ENCODE results near the gene RELL2.

The RELL2 gene

GRCh38 chr5:141618804-141619554 is 17.8 kb upstream of the RELL2 start, which contains the start of gene DIAPH1:
Gene DIAPH1 (minus strand): TSS chr5:141619000. CDS start chr5:141618914, 86 bp downstream.
- peak within 1 kb of the TSS; percentile 76 to 84 for H3K9ac ChIP-seq (ENCODE audit: low read depth in 1 of 2, low read length in 2 of 2)
- H3K27me3 ChIP-seq (ENCODE audit: control insufficient read depth in 1 of 2, insufficient read depth in 2 of 2, low read length in 2 of 2) = no peaks in the 10 kb centered on the region
- peak within 1 kb of the TSS; percentile 87 for H3K27ac ChIP-seq (ENCODE audit: low read depth, low read length)
- H3K4me1 ChIP-seq (ENCODE audit: control insufficient read depth in 1 of 2, insufficient read depth in 2 of 2, low read length in 2 of 2) = peaks cover 27 to 32% of the 10 kb centered on the region in 2 donors
- H3K36me3 ChIP-seq (ENCODE audit: control insufficient read depth in 1 of 2, insufficient read depth in 2 of 2, low read length in 2 of 2) = peaks cover 5 to 38% of the 10 kb centered on the region in 2 donors
- H3K4me3 ChIP-seq (ENCODE audit: low read depth in 1 of 2, low read length in 2 of 2) = peak within 1 kb of the TSS; percentile 77 to 78
- H3K9me3 ChIP-seq (ENCODE audit: control insufficient read depth in 1 of 2, low read length in 2 of 2) = no peaks in the 10 kb centered on the region

GRCh38 chr5:141623186-141623585 is 13.6 kb upstream of the RELL2 start:
- Histone ChIP-seq H3K36me3 (ENCODE audit: control insufficient read depth in 1 of 2, insufficient read depth in 2 of 2, low read length in 2 of 2) (peaks cover 24 to 69% of the 10 kb centered on the region in 2 donors), H3K4me1 (ENCODE audit: control insufficient read depth in 1 of 2, insufficient read depth in 2 of 2, low read length in 2 of 2) (peaks cover 10% of the 10 kb centered on the region in 2 donors), H3K27me3 (ENCODE audit: control insufficient read depth in 1 of 2, insufficient read depth in 2 of 2, low read length in 2 of 2) (no peaks in the 10 kb centered on the region), H3K4me3 (ENCODE audit: low read depth in 1 of 2, low read length in 2 of 2) (no peak overlapping the region), H3K9ac (ENCODE audit: low read depth in 1 of 2, low read length in 2 of 2) (no peak overlapping the region), H3K9me3 (ENCODE audit: control insufficient read depth in 1 of 2, low read length in 2 of 2) (no peaks in the 10 kb centered on the region), H3K27ac (ENCODE audit: low read depth, low read length) (no peak overlapping the region)

- Histone ChIP-seq H3K27me3 (ENCODE audit: control insufficient read depth in 1 of 2, insufficient read depth in 2 of 2, low read length in 2 of 2) (no peaks in the 10 kb centered on the region), H3K4me1 (ENCODE audit: control insufficient read depth in 1 of 2, insufficient read depth in 2 of 2, low read length in 2 of 2) (peaks cover 10% of the 10 kb centered on the region in 2 donors), H3K9me3 (ENCODE audit: control insufficient read depth in 1 of 2, low read length in 2 of 2) (no peaks in the 10 kb centered on the region), H3K27ac (ENCODE audit: low read depth, low read length) (no peak overlapping the region), H3K4me3 (ENCODE audit: low read depth in 1 of 2, low read length in 2 of 2) (no peak overlapping the region), H3K9ac (ENCODE audit: low read depth in 1 of 2, low read length in 2 of 2) (no peak overlapping the region), H3K36me3 (ENCODE audit: control insufficient read depth in 1 of 2, insufficient read depth in 2 of 2, low read length in 2 of 2) (peaks cover 28 to 73% of the 10 kb centered on the region in 2 donors)
Observed at GRCh38 chr5:141623611-141624010, 13.2 kb upstream of the RELL2 start.

GRCh38 chr5:141628175-141628788 is 8.5 kb upstream of the RELL2 start:
- no peak overlapping the region for H3K4me3 ChIP-seq (ENCODE audit: low read depth in 1 of 2, low read length in 2 of 2)
- H3K9me3 ChIP-seq (ENCODE audit: control insufficient read depth in 1 of 2, low read length in 2 of 2) = no peaks in the 10 kb centered on the region
- no peak overlapping the region for H3K27ac ChIP-seq (ENCODE audit: low read depth, low read length)
- H3K27me3 ChIP-seq (ENCODE audit: control insufficient read depth in 1 of 2, insufficient read depth in 2 of 2, low read length in 2 of 2) = no peaks in the 10 kb centered on the region
- H3K9ac ChIP-seq (ENCODE audit: low read depth in 1 of 2, low read length in 2 of 2) = no peak overlapping the region
- no peaks in the 10 kb centered on the region for H3K4me1 ChIP-seq (ENCODE audit: control insufficient read depth in 1 of 2, insufficient read depth in 2 of 2, low read length in 2 of 2)
- peaks cover 34 to 67% of the 10 kb centered on the region in 2 donors for H3K36me3 ChIP-seq (ENCODE audit: control insufficient read depth in 1 of 2, insufficient read depth in 2 of 2, low read length in 2 of 2)

GRCh38 chr5:141630570-141631140 is 6.1 kb upstream of the RELL2 start:
- Histone ChIP-seq H3K4me3 (ENCODE audit: low read depth in 1 of 2, low read length in 2 of 2) (no peak overlapping the region), H3K36me3 (ENCODE audit: control insufficient read depth in 1 of 2, insufficient read depth in 2 of 2, low read length in 2 of 2) (peaks cover 24 to 45% of the 10 kb centered on the region in 2 donors), H3K9ac (ENCODE audit: low read depth in 1 of 2, low read length in 2 of 2) (no peak overlapping the region), H3K9me3 (ENCODE audit: control insufficient read depth in 1 of 2, low read length in 2 of 2) (no peaks in the 10 kb centered on the region), H3K4me1 (ENCODE audit: control insufficient read depth in 1 of 2, insufficient read depth in 2 of 2, low read length in 2 of 2) (peaks cover 11 to 12% of the 10 kb centered on the region in 2 donors), H3K27ac (ENCODE audit: low read depth, low read length) (no peak overlapping the region), H3K27me3 (ENCODE audit: control insufficient read depth in 1 of 2, insufficient read depth in 2 of 2, low read length in 2 of 2) (no peaks in the 10 kb centered on the region)

GRCh38 chr5:141632650-141633049 is 4.1 kb upstream of the RELL2 start:
- H3K9me3 ChIP-seq (ENCODE audit: control insufficient read depth in 1 of 2, low read length in 2 of 2) = no peaks in the 10 kb centered on the region
- peaks cover 21 to 31% of the 10 kb centered on the region in 2 donors for H3K36me3 ChIP-seq (ENCODE audit: control insufficient read depth in 1 of 2, insufficient read depth in 2 of 2, low read length in 2 of 2)
- peaks cover 16 to 26% of the 10 kb centered on the region in 2 donors for H3K4me1 ChIP-seq (ENCODE audit: control insufficient read depth in 1 of 2, insufficient read depth in 2 of 2, low read length in 2 of 2)
- no peak overlapping the region for H3K27ac ChIP-seq (ENCODE audit: low read depth, low read length)
- no peak overlapping the region for H3K4me3 ChIP-seq (ENCODE audit: low read depth in 1 of 2, low read length in 2 of 2)
- no peaks in the 10 kb centered on the region for H3K27me3 ChIP-seq (ENCODE audit: control insufficient read depth in 1 of 2, insufficient read depth in 2 of 2, low read length in 2 of 2)
- H3K9ac ChIP-seq (ENCODE audit: low read depth in 1 of 2, low read length in 2 of 2) = no peak overlapping the region

GRCh38 chr5:141633871-141634561 is 2.8 kb upstream of the RELL2 start:
- H3K9ac ChIP-seq (ENCODE audit: low read depth in 1 of 2, low read length in 2 of 2) = no peak overlapping the region
- no peaks in the 10 kb centered on the region for H3K27me3 ChIP-seq (ENCODE audit: control insufficient read depth in 1 of 2, insufficient read depth in 2 of 2, low read length in 2 of 2)
- H3K36me3 ChIP-seq (ENCODE audit: control insufficient read depth in 1 of 2, insufficient read depth in 2 of 2, low read length in 2 of 2) = peaks cover 7 to 17% of the 10 kb centered on the region in 2 donors
- H3K4me1 ChIP-seq (ENCODE audit: control insufficient read depth in 1 of 2, insufficient read depth in 2 of 2, low read length in 2 of 2) = peaks cover 16 to 34% of the 10 kb centered on the region in 2 donors
- no peaks in the 10 kb centered on the region for H3K9me3 ChIP-seq (ENCODE audit: control insufficient read depth in 1 of 2, low read length in 2 of 2)
- H3K27ac ChIP-seq (ENCODE audit: low read depth, low read length) = no peak overlapping the region
- H3K4me3 ChIP-seq (ENCODE audit: low read depth in 1 of 2, low read length in 2 of 2) = no peak overlapping the region

GRCh38 chr5:141634720-141635119 is 2.1 kb upstream of the RELL2 start:
- no peak overlapping the region for H3K9ac ChIP-seq (ENCODE audit: low read depth in 1 of 2, low read length in 2 of 2)
- no peaks in the 10 kb centered on the region for H3K27me3 ChIP-seq (ENCODE audit: control insufficient read depth in 1 of 2, insufficient read depth in 2 of 2, low read length in 2 of 2)

GRCh38 chr5:141635646-141636045 is 1.2 kb upstream of the RELL2 start:
- no peaks in the 10 kb centered on the region for H3K27me3 ChIP-seq (ENCODE audit: control insufficient read depth in 1 of 2, insufficient read depth in 2 of 2, low read length in 2 of 2)
- peak overlapping the region; percentile 85 to 91 for H3K9ac ChIP-seq (ENCODE audit: low read depth in 1 of 2, low read length in 2 of 2)
- H3K9me3 ChIP-seq (ENCODE audit: control insufficient read depth in 1 of 2, low read length in 2 of 2) = no peaks in the 10 kb centered on the region
- peak overlapping the region; percentile 91 to 98 for H3K4me3 ChIP-seq (ENCODE audit: low read depth in 1 of 2, low read length in 2 of 2)
- H3K27ac ChIP-seq (ENCODE audit: low read depth, low read length) = no peak overlapping the region
- peaks cover 16 to 34% of the 10 kb centered on the region in 2 donors for H3K4me1 ChIP-seq (ENCODE audit: control insufficient read depth in 1 of 2, insufficient read depth in 2 of 2, low read length in 2 of 2)
- H3K36me3 ChIP-seq (ENCODE audit: control insufficient read depth in 1 of 2, insufficient read depth in 2 of 2, low read length in 2 of 2) = peaks cover 0 to 5% of the 10 kb centered on the region in 2 donors

More at GRCh38 chr5:141634720-141635119, 2.1 kb upstream of the RELL2 start:
- Histone ChIP-seq H3K4me3 (ENCODE audit: low read depth in 1 of 2, low read length in 2 of 2) (no peak overlapping the region), H3K9me3 (ENCODE audit: control insufficient read depth in 1 of 2, low read length in 2 of 2) (no peaks in the 10 kb centered on the region), H3K36me3 (ENCODE audit: control insufficient read depth in 1 of 2, insufficient read depth in 2 of 2, low read length in 2 of 2) (peaks cover under 1 to 10% of the 10 kb centered on the region in 2 donors), H3K4me1 (ENCODE audit: control insufficient read depth in 1 of 2, insufficient read depth in 2 of 2, low read length in 2 of 2) (peaks cover 16 to 34% of the 10 kb centered on the region in 2 donors), H3K27ac (ENCODE audit: low read depth, low read length) (no peak overlapping the region)

All from duodenal mucosa (tissue), 2 donors.